ENCODE measurements around the gene ITM2A. TPM values are rescaled to one million over a fixed set of nuclear protein-coding genes. Genes with fewer than 3 reads are reported as not detected.
A peak's percentile ranks its signal among the peaks of the same experiment; 100 is the strongest.

Gene ITM2A
- total and polyA plus RNA-seq, 8 donors = 33.6 to 88.9 (median 67.7) TPM

DNA sequence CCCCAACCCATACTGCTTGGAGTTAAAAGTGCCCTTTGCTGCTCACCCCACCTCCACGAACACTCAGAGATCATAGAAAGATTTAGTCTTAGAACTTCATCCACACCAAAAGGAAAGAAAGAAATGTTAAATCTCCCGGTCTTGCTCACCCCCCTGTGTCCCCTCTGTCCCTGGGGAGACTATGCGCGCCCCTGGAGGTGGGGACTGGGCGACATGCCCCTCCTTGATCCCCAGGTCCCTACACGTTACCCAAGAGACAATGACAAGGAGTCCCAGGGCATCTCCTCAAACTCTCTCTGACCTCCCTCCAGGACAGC lies 620 bp downstream of the ITM2A start:
- no peaks in the 10 kb centered on the region for H3K9me3 ChIP-seq
- ATAC-seq (no peak), DNase-seq (no peak)

DNA sequence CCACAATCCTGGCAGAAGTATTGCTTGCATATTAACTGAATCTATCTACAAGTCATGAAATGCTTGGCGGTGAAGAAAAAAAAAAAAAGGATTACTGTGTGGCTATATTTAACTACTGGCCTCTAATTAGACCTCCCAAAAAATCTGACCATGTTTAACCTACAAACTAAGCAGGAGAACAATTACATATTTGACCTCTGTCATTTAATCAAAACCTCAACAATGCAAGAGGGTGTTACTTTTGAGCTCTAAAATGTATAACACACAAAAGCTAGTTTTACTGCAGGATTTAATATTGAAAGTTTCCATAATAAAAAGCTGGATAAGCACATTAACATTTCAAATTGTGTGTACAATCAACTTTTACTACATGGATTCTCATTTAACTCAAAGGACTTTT lies 1.5 kb downstream of the ITM2A start:
- intact Hi-C loops (cut with DNase I) = no loop called here
- H3K27ac ChIP-seq = no peak overlapping the region
- H3K9me3 ChIP-seq = no peaks in the 10 kb centered on the region
- peaks cover 0 to 5% of the 10 kb centered on the region in 2 donors for H3K27me3 ChIP-seq
- TF ChIP-seq, protein P1, sequence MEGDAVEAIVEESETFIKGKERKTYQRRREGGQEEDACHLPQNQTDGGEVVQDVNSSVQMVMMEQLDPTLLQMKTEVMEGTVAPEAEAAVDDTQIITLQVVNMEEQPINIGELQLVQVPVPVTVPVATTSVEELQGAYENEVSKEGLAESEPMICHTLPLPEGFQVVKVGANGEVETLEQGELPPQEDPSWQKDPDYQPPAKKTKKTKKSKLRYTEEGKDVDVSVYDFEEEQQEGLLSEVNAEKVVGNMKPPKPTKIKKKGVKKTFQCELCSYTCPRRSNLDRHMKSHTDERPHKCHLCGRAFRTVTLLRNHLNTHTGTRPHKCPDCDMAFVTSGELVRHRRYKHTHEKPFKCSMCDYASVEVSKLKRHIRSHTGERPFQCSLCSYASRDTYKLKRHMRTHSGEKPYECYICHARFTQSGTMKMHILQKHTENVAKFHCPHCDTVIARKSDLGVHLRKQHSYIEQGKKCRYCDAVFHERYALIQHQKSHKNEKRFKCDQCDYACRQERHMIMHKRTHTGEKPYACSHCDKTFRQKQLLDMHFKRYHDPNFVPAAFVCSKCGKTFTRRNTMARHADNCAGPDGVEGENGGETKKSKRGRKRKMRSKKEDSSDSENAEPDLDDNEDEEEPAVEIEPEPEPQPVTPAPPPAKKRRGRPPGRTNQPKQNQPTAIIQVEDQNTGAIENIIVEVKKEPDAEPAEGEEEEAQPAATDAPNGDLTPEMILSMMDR (IDR thresholded peaks at IDR 0.05) = no peak
- peak overlapping the region in 1 of 2 donors; percentile 34 for H3K4me3 ChIP-seq
- no peaks in the 10 kb centered on the region for H3K36me3 ChIP-seq
- no peak for ATAC-seq
- H3K4me1 ChIP-seq = no peaks in the 10 kb centered on the region
- DNase-seq = no peak

More for the DNA sequence above, 620 bp downstream of the ITM2A start:
- peak overlapping the region; percentile 10 to 57 for H3K27ac ChIP-seq
- TF ChIP-seq, protein P1 (IDR thresholded peaks at IDR 0.05) = no peak
- no peaks in the 10 kb centered on the region for H3K4me1 ChIP-seq
- intact Hi-C loops (cut with DNase I) = no loop called here
- H3K27me3 ChIP-seq = peaks cover 0 to 5% of the 10 kb centered on the region in 2 donors
- H3K36me3 ChIP-seq = no peaks in the 10 kb centered on the region
- peak overlapping the region in 1 of 2 donors; percentile 34 for H3K4me3 ChIP-seq

DNA sequence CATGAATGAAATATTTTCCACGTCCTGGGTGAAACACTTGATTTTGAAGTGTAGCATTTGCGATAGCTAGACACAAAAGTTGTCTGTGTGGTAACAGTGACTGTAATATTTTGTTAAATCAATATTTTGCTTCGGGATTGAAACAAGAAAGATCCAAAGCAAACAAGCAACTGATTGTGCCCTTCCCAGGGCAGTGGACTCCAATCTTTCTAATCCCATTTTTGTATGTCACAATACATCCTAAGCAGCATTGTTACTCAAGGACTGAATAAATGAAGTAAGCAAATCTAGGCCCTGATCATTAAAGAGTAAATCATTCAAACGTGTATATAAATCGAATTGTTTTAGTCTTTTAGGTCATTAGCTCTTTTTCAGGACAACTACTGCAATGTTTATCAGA lies 2.8 kb downstream of the ITM2A start:
- no peaks in the 10 kb centered on the region for H3K9me3 ChIP-seq
- H3K4me3 ChIP-seq = no peak overlapping the region
- ATAC-seq = no peak

DNA sequence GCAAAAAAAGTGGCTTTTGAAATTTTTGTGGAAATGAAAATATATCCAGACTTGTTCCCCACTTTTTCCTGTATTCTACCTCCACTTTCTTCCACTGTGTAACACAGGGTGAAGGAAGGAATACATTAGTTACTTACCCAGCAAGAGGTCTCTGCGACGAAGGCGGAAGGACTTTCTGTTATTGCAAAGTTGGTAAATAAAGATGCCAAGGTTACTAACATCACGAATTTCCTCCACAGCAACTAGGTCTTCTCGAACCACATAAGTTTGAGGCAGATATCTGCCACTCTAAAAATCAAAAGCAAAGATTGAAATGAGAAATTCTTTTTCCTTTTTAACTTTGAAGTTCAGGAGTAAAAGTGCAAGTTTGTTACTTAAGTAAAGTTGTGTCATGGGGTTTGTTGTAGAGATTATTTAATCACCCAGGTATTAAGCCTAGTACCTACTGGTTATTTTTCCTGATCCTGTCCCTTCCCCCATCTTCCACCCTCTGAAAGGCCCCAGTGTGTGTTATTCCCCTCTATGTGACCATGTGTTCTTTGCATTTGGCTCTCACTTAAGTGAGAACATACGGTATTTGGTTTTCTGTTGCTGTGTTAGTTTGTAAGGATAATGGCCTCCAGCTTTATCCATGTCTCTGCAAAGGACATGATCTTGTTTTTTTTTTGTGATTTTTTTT lies 5.8 kb downstream of the ITM2A start:
- no peaks in the 10 kb centered on the region for H3K9me3 ChIP-seq
- intact Hi-C loops (cut with DNase I) = no loop called here
- H3K27ac ChIP-seq = no peak overlapping the region
- ATAC-seq (no peak), DNase-seq (no peak)
- peaks cover 0 to 5% of the 10 kb centered on the region in 2 donors for H3K27me3 ChIP-seq
- H3K36me3 ChIP-seq = no peaks in the 10 kb centered on the region
- TF ChIP-seq, protein P1 (IDR thresholded peaks at IDR 0.05) = no peak
- H3K4me3 ChIP-seq = no peak overlapping the region
- no peaks in the 10 kb centered on the region for H3K4me1 ChIP-seq

More for the DNA sequence above, 2.8 kb downstream of the ITM2A start:
- DNase-seq = no peak
- H3K27me3 ChIP-seq = peaks cover 0 to 5% of the 10 kb centered on the region in 2 donors
- H3K27ac ChIP-seq = no peak overlapping the region
- no peaks in the 10 kb centered on the region for H3K4me1 ChIP-seq
- intact Hi-C loops (cut with DNase I) = no loop called here
- no peaks in the 10 kb centered on the region for H3K36me3 ChIP-seq
- TF ChIP-seq, protein P1 (IDR thresholded peaks at IDR 0.05) = no peak

DNA sequence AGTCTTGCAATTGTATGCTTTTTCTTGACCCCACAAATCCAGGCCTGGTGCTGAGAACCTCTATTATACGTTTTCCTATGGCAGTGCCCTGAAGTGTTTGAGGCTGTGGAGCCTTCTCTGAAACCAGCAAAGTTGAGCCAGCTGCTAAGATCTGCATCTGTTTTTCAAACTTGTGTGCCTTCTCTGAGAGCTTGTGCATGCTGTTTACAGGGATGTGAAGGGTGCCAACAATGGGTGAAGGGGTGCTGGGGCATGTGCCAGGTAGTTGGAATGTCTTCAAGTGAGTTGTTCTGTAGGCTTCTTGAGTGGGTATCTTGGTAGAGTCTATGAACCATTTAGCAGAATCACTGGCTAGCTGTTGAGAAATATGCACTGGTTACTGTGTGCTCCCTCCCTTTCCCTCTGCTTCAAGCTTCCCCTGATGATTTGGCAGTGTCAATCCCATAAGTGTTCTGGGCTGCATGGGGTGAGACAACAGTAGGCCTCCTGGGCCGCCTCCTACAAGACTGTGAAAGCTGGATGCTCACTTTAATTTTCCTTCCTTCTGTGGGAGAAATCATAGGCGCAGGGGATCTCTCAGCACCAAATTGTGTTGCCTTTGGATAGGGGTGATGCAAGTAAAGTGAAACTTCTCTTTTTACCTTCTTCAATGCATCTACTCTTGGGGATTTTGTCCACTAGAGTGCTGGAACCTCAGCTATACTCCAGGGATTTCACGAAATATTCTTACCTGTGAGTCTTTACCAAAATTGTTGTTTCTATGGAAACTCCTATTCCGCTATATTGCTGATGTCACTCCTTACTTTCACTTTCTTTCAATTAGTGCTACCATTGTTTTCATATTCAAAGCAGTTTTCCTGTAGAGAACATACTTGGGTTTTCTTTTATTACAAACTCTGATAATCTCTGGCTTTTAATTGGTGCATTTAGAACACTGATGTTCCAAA lies 30.0 kb downstream of the ITM2A start:
- H3K9me3 ChIP-seq = no peaks in the 10 kb centered on the region
- H3K36me3 ChIP-seq = no peaks in the 10 kb centered on the region
- ATAC-seq (peak; percentile 64), DNase-seq (no peak)
- H3K27ac ChIP-seq = no peak overlapping the region
- intact Hi-C loops (cut with DNase I) = no loop called here
- no peaks in the 10 kb centered on the region for H3K4me1 ChIP-seq
- H3K27me3 ChIP-seq = no peaks in the 10 kb centered on the region
- H3K4me3 ChIP-seq = no peak overlapping the region
- TF ChIP-seq, protein P1 (IDR thresholded peaks at IDR 0.05) = no peak

Measured in left lung (tissue), 10 donors.